Retinal pigment epithelial cell (primary cell): ENCODE measurements around the gene TRPM3.

Source experiments
- DNase-seq: peaks from one replicate; pipeline ENCODE4 v3.0.0-alpha.2; 2010; ENCODE audit warnings: low read depth
- H3K4me3 ChIP-seq: 2 replicates; pipeline ENCODE4 v1.5.1; 2011; ENCODE audit warnings: mild to moderate bottlenecking, low read length, control low read depth, moderate library complexity
- TF ChIP-seq, protein P1 (sequence below): conservative IDR thresholded peaks from 2 replicates; pipeline ENCODE4 v1.5.1; 2011; ENCODE audit warnings: low read depth, low read length, control low read depth, inconsistent platforms

Gene TRPM3

GRCh38 chr9:70484232-70485130 lies 636.9 kb downstream of the TRPM3 start:
- peak; percentile 59 for DNase-seq
- TF ChIP-seq, protein P1, sequence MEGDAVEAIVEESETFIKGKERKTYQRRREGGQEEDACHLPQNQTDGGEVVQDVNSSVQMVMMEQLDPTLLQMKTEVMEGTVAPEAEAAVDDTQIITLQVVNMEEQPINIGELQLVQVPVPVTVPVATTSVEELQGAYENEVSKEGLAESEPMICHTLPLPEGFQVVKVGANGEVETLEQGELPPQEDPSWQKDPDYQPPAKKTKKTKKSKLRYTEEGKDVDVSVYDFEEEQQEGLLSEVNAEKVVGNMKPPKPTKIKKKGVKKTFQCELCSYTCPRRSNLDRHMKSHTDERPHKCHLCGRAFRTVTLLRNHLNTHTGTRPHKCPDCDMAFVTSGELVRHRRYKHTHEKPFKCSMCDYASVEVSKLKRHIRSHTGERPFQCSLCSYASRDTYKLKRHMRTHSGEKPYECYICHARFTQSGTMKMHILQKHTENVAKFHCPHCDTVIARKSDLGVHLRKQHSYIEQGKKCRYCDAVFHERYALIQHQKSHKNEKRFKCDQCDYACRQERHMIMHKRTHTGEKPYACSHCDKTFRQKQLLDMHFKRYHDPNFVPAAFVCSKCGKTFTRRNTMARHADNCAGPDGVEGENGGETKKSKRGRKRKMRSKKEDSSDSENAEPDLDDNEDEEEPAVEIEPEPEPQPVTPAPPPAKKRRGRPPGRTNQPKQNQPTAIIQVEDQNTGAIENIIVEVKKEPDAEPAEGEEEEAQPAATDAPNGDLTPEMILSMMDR, result peak; percentile 86

GRCh38 chr9:70481471-70481870 lies 640.0 kb downstream of the TRPM3 start:
- H3K4me3 ChIP-seq, result no peak overlapping the region
- TF ChIP-seq, protein P1, result no peak
- no peak for DNase-seq

More at GRCh38 chr9:70484232-70485130, 636.9 kb downstream of the TRPM3 start:
- no peak overlapping the region for H3K4me3 ChIP-seq

- peak; percentile 59 for DNase-seq
- H3K4me3 ChIP-seq, result peak overlapping the region; percentile 0
- TF ChIP-seq, protein P1, result no peak
These were observed 640.9 kb downstream of the TRPM3 start for GRCh38 chr9:70480405-70480980.

GRCh38 chr9:70479880-70480291 lies 641.5 kb downstream of the TRPM3 start:
- H3K4me3 ChIP-seq, result no peak overlapping the region
- TF ChIP-seq, protein P1, result no peak
- DNase-seq, result no peak
